Neural crest cell (in vitro differentiated cells): Measurements from ENCODE around the gene TMEM219. TPM values are rescaled to one million over a fixed set of nuclear protein-coding genes. Genes with fewer than 3 reads are reported as not detected.
"Not testable (repeated sequence)": the region's sequence is repeated elsewhere in the genome, so short reads cannot be mapped to it uniquely, and the experiment has no call there.

Experiments
- DNase-seq: peaks from one replicate; pipeline ENCODE4 v3.0.0; 2021; ENCODE audit warnings: low read depth, mixed read lengths, low spot score
- H3K27ac Mint-ChIP-seq: one replicate; pipeline ENCODE4 v1.8.0; 2021; ENCODE audit warnings: mild to moderate bottlenecking, mixed read lengths; ENCODE audit not compliant: unreplicated experiment
- H3K27me3 Mint-ChIP-seq: 2 replicates; pipeline ENCODE4 v1.8.0; 2021; ENCODE audit warnings: low read depth, mild to moderate bottlenecking, mixed read lengths
- H3K36me3 Mint-ChIP-seq: 2 replicates; pipeline ENCODE4 v1.8.0; 2021; ENCODE audit warnings: low read depth, mild to moderate bottlenecking, mixed read lengths
- H3K4me1 Mint-ChIP-seq: 2 replicates; pipeline ENCODE4 v1.8.0; 2021; ENCODE audit warnings: mixed read lengths
- H3K4me3 Mint-ChIP-seq: one replicate; pipeline ENCODE4 v1.8.0; 2021; ENCODE audit warnings: mild to moderate bottlenecking, mixed read lengths
- H3K9me3 Mint-ChIP-seq: 2 replicates; pipeline ENCODE4 v1.8.0; 2021; ENCODE audit warnings: mixed read lengths
- total RNA-seq: library from RNA; stranded (reverse); gene quantifications from 2 replicates; pipeline ENCODE4 v1.2.1, GENCODE V29; 2021
- TF ChIP-seq, protein P1 (sequence below): fragments of 200-600 bp; sonication (generic); conservative IDR thresholded peaks from 2 replicates; pipeline ENCODE4 v1.5.0; 2021; ENCODE audit warnings: antibody characterized with exemption, mild to moderate bottlenecking

The TMEM219 gene
- total RNA-seq, 1 donor from 2014 or later: 74.0 TPM

DNA sequence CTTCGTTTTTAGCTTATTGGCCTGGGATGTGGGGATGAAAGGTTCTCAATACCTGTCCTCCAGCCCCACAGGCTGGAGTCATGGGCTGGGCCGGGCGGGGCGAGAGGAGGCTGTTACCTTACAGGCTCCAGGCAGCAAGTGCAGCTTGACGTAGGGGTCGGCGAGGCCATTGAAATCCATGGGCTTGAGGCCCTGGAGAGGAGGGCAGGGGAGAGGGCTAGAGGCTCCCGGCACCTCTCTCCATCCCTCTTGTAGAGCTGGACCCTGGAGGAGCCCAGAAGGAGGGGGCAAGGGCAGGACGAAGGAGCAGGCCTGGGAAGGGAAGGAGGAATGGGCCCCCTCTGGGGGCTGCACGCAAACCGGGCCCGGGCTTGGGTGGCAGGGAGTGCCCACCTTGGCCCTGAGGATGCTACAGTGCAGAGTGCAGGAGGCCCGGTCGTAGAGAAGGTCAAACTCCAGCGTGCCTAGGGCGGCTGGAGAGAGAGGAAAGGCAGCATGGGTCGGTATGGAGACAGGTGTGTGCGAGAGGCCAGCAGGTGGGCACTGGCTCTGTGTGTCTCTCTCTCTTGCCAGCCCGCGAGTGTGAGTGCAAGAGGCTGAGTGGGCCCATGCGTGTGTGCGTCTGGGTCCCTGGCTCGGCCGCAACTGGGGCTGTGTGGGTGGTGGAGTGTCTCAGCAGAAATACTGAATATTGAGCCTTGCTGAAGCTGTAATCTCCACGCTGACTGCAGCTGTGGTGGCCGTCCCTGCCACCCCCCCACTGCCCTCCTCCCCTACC is 47.4 kb downstream of the TMEM219 start:
- no peaks in the 10 kb centered on the region for H3K36me3 Mint-ChIP-seq
- peak overlapping the region; percentile 69 for H3K4me3 Mint-ChIP-seq
- TF ChIP-seq, protein P1, sequence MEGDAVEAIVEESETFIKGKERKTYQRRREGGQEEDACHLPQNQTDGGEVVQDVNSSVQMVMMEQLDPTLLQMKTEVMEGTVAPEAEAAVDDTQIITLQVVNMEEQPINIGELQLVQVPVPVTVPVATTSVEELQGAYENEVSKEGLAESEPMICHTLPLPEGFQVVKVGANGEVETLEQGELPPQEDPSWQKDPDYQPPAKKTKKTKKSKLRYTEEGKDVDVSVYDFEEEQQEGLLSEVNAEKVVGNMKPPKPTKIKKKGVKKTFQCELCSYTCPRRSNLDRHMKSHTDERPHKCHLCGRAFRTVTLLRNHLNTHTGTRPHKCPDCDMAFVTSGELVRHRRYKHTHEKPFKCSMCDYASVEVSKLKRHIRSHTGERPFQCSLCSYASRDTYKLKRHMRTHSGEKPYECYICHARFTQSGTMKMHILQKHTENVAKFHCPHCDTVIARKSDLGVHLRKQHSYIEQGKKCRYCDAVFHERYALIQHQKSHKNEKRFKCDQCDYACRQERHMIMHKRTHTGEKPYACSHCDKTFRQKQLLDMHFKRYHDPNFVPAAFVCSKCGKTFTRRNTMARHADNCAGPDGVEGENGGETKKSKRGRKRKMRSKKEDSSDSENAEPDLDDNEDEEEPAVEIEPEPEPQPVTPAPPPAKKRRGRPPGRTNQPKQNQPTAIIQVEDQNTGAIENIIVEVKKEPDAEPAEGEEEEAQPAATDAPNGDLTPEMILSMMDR: no peak
- H3K9me3 Mint-ChIP-seq: no peaks in the 10 kb centered on the region
- DNase-seq: no peak
- H3K27me3 Mint-ChIP-seq: peaks cover 20% of the 10 kb centered on the region
- H3K4me1 Mint-ChIP-seq: peaks cover 5% of the 10 kb centered on the region
- no peak overlapping the region for H3K27ac Mint-ChIP-seq

DNA sequence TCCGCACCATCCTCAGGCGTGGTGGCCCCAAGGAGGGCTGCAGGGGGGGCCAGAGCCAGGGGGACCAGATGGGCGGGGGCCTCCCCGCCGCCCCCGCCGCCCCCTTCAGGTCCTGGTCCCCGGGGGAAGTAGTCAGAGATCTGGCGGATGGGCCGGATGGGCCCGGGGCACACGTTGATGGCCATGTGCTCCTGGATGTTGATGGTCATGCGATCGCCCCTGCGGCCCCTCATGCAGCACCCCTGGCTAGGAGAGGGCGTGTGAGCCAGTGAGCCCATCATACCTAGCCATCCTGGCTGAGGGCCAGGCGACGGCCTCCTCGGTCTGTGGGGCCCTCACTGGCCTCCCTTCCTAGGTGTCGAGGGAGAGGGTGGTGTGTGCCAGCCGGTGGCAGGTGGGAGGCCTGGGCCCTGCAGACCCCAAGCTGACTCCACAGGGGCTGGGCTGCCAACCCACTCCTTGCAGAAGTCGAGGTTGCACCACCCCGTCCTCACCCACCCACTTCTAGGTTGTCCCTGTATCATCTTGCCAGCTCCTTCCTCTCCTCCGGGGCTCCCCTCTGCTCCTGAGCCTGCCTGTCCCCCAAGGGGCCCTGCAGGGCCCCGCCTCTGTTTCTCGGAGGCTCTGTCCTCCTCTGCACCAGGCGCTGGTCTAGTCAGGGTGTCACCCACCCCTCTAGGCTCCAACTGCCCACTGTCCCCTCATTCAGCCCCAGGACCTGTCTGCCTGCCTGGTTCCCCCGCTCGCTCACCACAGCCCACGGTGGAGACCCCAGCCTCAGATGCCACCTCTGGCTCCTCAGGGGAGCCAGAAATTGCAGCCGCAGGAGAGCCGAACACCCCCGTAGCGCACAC is 48.3 kb downstream of the TMEM219 start:
- Mint-ChIP-seq H3K36me3 (no peaks in the 10 kb centered on the region), H3K9me3 (no peaks in the 10 kb centered on the region), H3K4me1 (peaks cover 5% of the 10 kb centered on the region), H3K4me3 (peak overlapping the region; percentile 83), H3K27ac (peak overlapping the region; percentile 27), H3K27me3 (peaks cover 20% of the 10 kb centered on the region)
- TF ChIP-seq, protein P1: no peak
- DNase-seq: no peak

DNA sequence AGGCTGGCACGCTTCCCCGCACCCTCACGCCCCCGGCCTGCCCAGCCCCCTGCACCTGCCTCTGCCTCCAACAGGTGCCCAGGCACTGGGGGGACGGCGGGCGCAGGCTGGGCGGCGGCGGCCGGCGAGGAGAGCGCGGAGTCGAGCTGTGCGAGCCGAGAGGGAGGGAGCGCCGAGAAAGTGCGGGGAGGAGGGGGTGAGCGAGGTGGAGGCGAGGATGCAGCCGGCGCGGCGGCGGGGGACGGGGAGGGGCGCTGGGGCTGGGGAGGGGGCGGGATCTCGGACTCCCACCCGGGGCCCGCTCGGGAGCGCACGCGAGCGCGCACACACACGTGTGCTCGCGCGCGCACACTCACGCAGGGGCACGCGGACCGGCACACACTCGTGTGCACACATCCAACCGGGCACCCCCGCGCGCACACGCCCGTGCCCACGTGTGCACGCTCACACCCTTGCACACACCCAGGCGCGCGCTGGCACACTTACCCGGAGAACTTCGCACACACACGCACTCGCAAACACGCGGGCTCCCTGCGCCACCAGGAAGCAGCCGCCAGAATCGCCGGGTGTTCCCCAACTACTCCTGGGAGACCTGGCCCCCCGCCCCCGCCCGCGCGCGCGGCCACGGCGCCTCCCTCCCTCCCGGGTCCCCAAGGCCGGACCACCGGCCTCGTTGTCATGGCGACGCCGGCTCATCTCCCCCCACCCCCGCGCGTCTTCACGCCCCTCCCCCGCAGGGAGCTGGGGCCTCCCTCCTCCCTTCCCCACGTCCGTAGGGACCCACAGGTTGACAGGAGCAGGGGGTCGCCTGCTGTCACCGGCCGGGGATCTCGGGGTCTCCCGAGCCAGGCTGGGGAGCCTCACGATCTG is 49.2 kb downstream of the TMEM219 start, which contains the start of gene DOC2A:
TSS of gene DOC2A (minus strand) at position 184 of the 870 bp plus-strand sequence. CDS start 805 bp downstream, outside the sequence.
- Mint-ChIP-seq H3K4me3 (peak within 1 kb of the TSS; percentile 87), H3K9me3 (no peaks in the 10 kb centered on the region), H3K27me3 (peaks cover 22% of the 10 kb centered on the region), H3K4me1 (peaks cover 5% of the 10 kb centered on the region), H3K36me3 (no peaks in the 10 kb centered on the region), H3K27ac (peak within 1 kb of the TSS; percentile 27)
- DNase-seq: peak; percentile 48
- TF ChIP-seq, protein P1: no peak

DNA sequence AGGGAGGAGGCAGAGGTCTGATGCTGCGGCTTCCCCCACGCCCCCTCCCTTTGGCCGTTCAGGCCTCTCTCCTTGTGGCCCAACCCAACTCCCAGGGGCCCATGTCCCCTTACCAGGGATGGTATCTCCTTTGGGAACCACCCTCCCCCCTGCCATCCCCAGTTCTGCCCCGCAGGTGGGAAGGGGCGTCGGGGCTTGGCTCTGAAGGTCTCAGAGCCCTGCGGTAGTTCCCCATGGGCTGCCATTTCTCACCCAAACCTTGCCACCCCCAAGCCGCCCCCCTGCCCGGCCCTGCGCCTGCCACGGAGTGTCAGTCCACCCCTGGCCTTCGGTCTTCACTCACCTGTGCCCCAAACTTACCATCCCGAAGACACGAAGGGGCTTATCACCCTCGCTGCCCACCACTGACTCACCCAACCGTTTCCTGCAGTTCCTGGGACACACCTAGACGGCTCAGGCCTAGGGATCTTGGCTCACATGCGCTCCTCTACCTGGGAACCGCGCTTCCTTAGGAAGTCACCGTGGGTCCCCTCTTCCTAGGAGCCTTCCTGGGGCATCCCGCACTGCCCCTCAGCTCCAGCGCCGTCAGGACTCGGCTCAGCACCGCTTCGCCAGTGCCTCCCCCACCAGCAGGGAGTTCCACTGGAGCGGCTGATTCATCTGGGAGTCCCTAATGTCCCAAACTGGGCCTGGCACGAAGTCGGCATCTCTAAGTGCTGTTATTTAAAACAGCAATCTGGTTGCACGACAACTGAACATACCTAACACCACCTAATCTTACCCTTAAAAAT is 50.0 kb downstream of the TMEM219 start:
- Mint-ChIP-seq H3K27me3 (peaks cover 22% of the 10 kb centered on the region), H3K4me3 (peak overlapping the region; percentile 87), H3K36me3 (no peaks in the 10 kb centered on the region), H3K9me3 (no peaks in the 10 kb centered on the region), H3K27ac (peak overlapping the region; percentile 64), H3K4me1 (peaks cover 5% of the 10 kb centered on the region)
- TF ChIP-seq, protein P1: no peak
- no peak for DNase-seq

DNA sequence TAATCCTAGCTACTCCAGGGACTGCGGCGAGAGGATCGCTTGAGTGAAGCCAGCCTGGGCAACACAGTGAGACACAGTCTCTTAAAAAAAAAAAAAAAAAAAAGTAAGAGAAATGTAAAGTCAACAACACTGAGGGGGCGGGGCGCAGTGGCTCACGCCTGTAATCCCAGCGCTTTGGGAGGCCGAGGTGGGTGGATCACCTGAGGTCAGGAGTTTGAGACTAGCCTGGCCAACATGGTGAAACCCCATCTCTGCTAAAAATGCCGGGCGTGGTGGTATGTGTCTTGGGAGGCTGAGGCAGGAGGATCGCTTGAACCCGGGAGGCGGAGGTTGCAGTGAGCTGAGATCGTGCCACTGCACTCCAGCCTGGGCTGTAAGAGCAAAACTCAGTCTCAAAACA is 50.7 kb downstream of the TMEM219 start:
- not testable (repeated sequence) for H3K27ac Mint-ChIP-seq, H3K9me3 Mint-ChIP-seq, H3K4me1 Mint-ChIP-seq, DNase-seq, H3K36me3 Mint-ChIP-seq
- peak overlapping the region; percentile 87 for H3K4me3 Mint-ChIP-seq
- H3K27me3 Mint-ChIP-seq: peaks cover 22% of the 10 kb centered on the region

DNA sequence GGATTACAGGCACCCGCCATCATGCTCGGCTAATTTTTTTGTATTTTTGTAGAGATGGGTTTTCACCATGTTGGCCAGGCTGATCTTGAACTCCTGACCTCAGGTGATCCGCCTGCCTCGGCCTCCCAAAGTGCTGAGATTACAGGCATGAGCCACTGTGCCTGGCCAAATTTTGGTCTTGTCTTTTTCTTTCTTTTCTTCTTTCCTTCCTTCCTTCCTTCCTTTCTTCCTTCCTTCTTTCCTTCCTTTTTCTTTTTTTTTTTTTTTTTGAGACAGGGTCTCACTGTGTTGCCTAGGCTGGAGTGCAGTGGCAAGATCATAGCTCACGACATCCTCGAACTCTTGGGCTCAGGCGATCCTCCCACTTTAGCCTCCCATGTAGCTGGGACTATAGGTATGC is 53.6 kb downstream of the TMEM219 start:
- H3K9me3 Mint-ChIP-seq, DNase-seq, H3K27ac Mint-ChIP-seq, H3K36me3 Mint-ChIP-seq, H3K4me1 Mint-ChIP-seq: not testable (repeated sequence)
- Mint-ChIP-seq H3K27me3 (peaks cover 17% of the 10 kb centered on the region), H3K4me3 (peak overlapping the region; percentile 44)
